ENCODE measurements around the gene LMO3. TPM values are rescaled to one million over a fixed set of nuclear protein-coding genes. Genes with fewer than 3 reads are reported as not detected.

The LMO3 gene
- total and polyA plus RNA-seq, 4 donors, result 0.13 to 1.2 TPM; not detected in 2

- TF ChIP-seq REST (IDR thresholded peaks at IDR 0.05) (no peak), MAX (IDR thresholded peaks at IDR 0.05) (no peak), GABPA (IDR thresholded peaks at IDR 0.05 in 1 of 2, conservative IDR thresholded peaks at IDR 0.05 in 1 of 2) (no peak), RXRA (IDR thresholded peaks at IDR 0.05) (no peak), FOXA2 (IDR thresholded peaks at IDR 0.05) (no peak), EGR1 (IDR thresholded peaks at IDR 0.05; ENCODE audit: low read depth in 2 of 2) (no peak), TAF1 (conservative IDR thresholded peaks at IDR 0.05) (no peak)
Measured at GRCh38 chr12:16552301-16552700, 53.7 kb downstream of the LMO3 start (continued).

- Histone ChIP-seq H3K9me3 (ENCODE audit: control insufficient read depth in 4 of 4, low read length in 3 of 4) (no peaks in the 10 kb centered on the region), H3K36me3 (ENCODE audit: control insufficient read depth in 4 of 4, insufficient read depth in 3 of 4, low read depth in 1 of 4, low read length in 3 of 4) (no peaks in the 10 kb centered on the region), H3K27me3 (ENCODE audit: control insufficient read depth in 4 of 4, insufficient read depth in 4 of 4, low read length in 3 of 4) (no peaks in the 10 kb centered on the region), H3K9ac (ENCODE audit: low read depth in 1 of 2, low read length in 2 of 2) (no peak overlapping the region), H3K4me1 (ENCODE audit: control insufficient read depth in 4 of 4, insufficient read depth in 4 of 4, low read length in 3 of 4) (no peaks in the 10 kb centered on the region), H3K27ac (ENCODE audit: low read depth in 1 of 2, low read length in 2 of 2) (no peak overlapping the region), H3K4me3 (ENCODE audit: low read depth in 1 of 3, low read length in 3 of 3) (no peak overlapping the region)
- WGBS, result 91% methylated on average over 3 of the region's 3 CpGs
- TF ChIP-seq ATF3 (IDR thresholded peaks at IDR 0.05), result no peak
- TF ChIP-seq CTCF (IDR thresholded peaks at IDR 0.05; ENCODE audit: low read depth, low read length, missing input control), result no peak
- no peak for TF ChIP-seq GABPA (IDR thresholded peaks at IDR 0.05 in 1 of 2, conservative IDR thresholded peaks at IDR 0.05 in 1 of 2)
- TF ChIP-seq FOXA1 (IDR thresholded peaks at IDR 0.05), result no peak
- no peak for TF ChIP-seq HNF4A (conservative IDR thresholded peaks at IDR 0.05)
- no peak for TF ChIP-seq REST (IDR thresholded peaks at IDR 0.05)
- TF ChIP-seq RXRA (IDR thresholded peaks at IDR 0.05), result no peak
- TF ChIP-seq SP1 (IDR thresholded peaks at IDR 0.05), result no peak
- TF ChIP-seq FOXA2 (IDR thresholded peaks at IDR 0.05), result no peak
- TF ChIP-seq YY1 (IDR thresholded peaks at IDR 0.05), result no peak
- TF ChIP-seq JUND (IDR thresholded peaks at IDR 0.05), result no peak
- TF ChIP-seq HNF4G (IDR thresholded peaks at IDR 0.05), result no peak
- no peak for TF ChIP-seq TAF1 (conservative IDR thresholded peaks at IDR 0.05)
- no peak for TF ChIP-seq MAX (IDR thresholded peaks at IDR 0.05)
- no peak for TF ChIP-seq ZBTB33 (IDR thresholded peaks at IDR 0.05)
- no peak for TF ChIP-seq EGR1 (IDR thresholded peaks at IDR 0.05; ENCODE audit: low read depth in 2 of 2)
- no peak for TF ChIP-seq NR2F2 (IDR thresholded peaks at IDR 0.05)
- no peak for TF ChIP-seq RAD21 (IDR thresholded peaks at IDR 0.05)
- no peak for DNase-seq (ENCODE audit: low spot score)
Measured at GRCh38 chr12:16545836-16546235, 60.1 kb downstream of the LMO3 start.

All from liver (tissue), 9 donors.